Measurements from ENCODE around the gene SLC9A3.

SLC9A3 gene

GRCh38 chr5:501105-501830 lies 23.0 kb downstream of the SLC9A3 start:
- Mint-ChIP-seq H3K4me3 (no peak overlapping the region), H3K9me3 (no peaks in the 10 kb centered on the region), H3K4me1 (ENCODE audit: low read depth) (no peaks in the 10 kb centered on the region), H3K27ac (no peak overlapping the region), H3K27me3 (ENCODE audit: low read depth) (peaks cover 4% of the 10 kb centered on the region), H3K36me3 (ENCODE audit: low read depth) (no peaks in the 10 kb centered on the region)

GRCh38 chr5:500491-500890 lies 23.8 kb downstream of the SLC9A3 start:
- Mint-ChIP-seq H3K9me3 (no peaks in the 10 kb centered on the region), H3K27me3 (ENCODE audit: low read depth) (peaks cover 4% of the 10 kb centered on the region)

GRCh38 chr5:499233-500209 lies 24.7 kb downstream of the SLC9A3 start:
- Mint-ChIP-seq H3K4me3 (no peak overlapping the region), H3K27ac (no peak overlapping the region), H3K36me3 (ENCODE audit: low read depth) (no peaks in the 10 kb centered on the region), H3K27me3 (ENCODE audit: low read depth) (peaks cover 4% of the 10 kb centered on the region), H3K4me1 (ENCODE audit: low read depth) (no peaks in the 10 kb centered on the region), H3K9me3 (no peaks in the 10 kb centered on the region)

More at GRCh38 chr5:500491-500890, 23.8 kb downstream of the SLC9A3 start:
- Mint-ChIP-seq H3K36me3 (ENCODE audit: low read depth) (no peaks in the 10 kb centered on the region), H3K4me3 (no peak overlapping the region), H3K27ac (no peak overlapping the region), H3K4me1 (ENCODE audit: low read depth) (no peaks in the 10 kb centered on the region)

- no peak overlapping the region for H3K4me3 Mint-ChIP-seq
These were observed 26.3 kb downstream of the SLC9A3 start for GRCh38 chr5:497871-498509.

GRCh38 chr5:497090-497700 lies 27.1 kb downstream of the SLC9A3 start:
- H3K27ac Mint-ChIP-seq: no peak overlapping the region
- H3K4me3 Mint-ChIP-seq: no peak overlapping the region
- H3K9me3 Mint-ChIP-seq: no peaks in the 10 kb centered on the region
- H3K4me1 Mint-ChIP-seq (ENCODE audit: low read depth): no peaks in the 10 kb centered on the region
- peaks cover 4% of the 10 kb centered on the region for H3K27me3 Mint-ChIP-seq (ENCODE audit: low read depth)
- no peaks in the 10 kb centered on the region for H3K36me3 Mint-ChIP-seq (ENCODE audit: low read depth)

More at GRCh38 chr5:497871-498509, 26.3 kb downstream of the SLC9A3 start:
- Mint-ChIP-seq H3K4me1 (ENCODE audit: low read depth) (no peaks in the 10 kb centered on the region), H3K36me3 (ENCODE audit: low read depth) (no peaks in the 10 kb centered on the region), H3K9me3 (no peaks in the 10 kb centered on the region), H3K27ac (no peak overlapping the region), H3K27me3 (ENCODE audit: low read depth) (peaks cover 4% of the 10 kb centered on the region)

- H3K27ac Mint-ChIP-seq: no peak overlapping the region
- no peaks in the 10 kb centered on the region for H3K9me3 Mint-ChIP-seq
- no peak overlapping the region for H3K4me3 Mint-ChIP-seq
- peaks cover 4% of the 10 kb centered on the region for H3K27me3 Mint-ChIP-seq (ENCODE audit: low read depth)
- H3K36me3 Mint-ChIP-seq (ENCODE audit: low read depth): no peaks in the 10 kb centered on the region
- no peaks in the 10 kb centered on the region for H3K4me1 Mint-ChIP-seq (ENCODE audit: low read depth)
These were observed 28.2 kb downstream of the SLC9A3 start for GRCh38 chr5:496028-496427.

GRCh38 chr5:494667-495255 lies 29.5 kb downstream of the SLC9A3 start:
- Mint-ChIP-seq H3K4me1 (ENCODE audit: low read depth) (no peaks in the 10 kb centered on the region), H3K9me3 (no peaks in the 10 kb centered on the region), H3K36me3 (ENCODE audit: low read depth) (no peaks in the 10 kb centered on the region), H3K27me3 (ENCODE audit: low read depth) (peaks cover 4% of the 10 kb centered on the region), H3K27ac (no peak overlapping the region), H3K4me3 (no peak overlapping the region)

GRCh38 chr5:493758-494157 lies 30.5 kb downstream of the SLC9A3 start:
- H3K9me3 Mint-ChIP-seq: no peaks in the 10 kb centered on the region
- no peaks in the 10 kb centered on the region for H3K36me3 Mint-ChIP-seq (ENCODE audit: low read depth)
- no peak overlapping the region for H3K27ac Mint-ChIP-seq
- peaks cover 4% of the 10 kb centered on the region for H3K27me3 Mint-ChIP-seq (ENCODE audit: low read depth)
- no peak overlapping the region for H3K4me3 Mint-ChIP-seq
- no peaks in the 10 kb centered on the region for H3K4me1 Mint-ChIP-seq (ENCODE audit: low read depth)

- Mint-ChIP-seq H3K4me3 (no peak overlapping the region), H3K4me1 (ENCODE audit: low read depth) (no peaks in the 10 kb centered on the region), H3K27me3 (ENCODE audit: low read depth) (peaks cover 3% of the 10 kb centered on the region), H3K27ac (no peak overlapping the region), H3K36me3 (ENCODE audit: low read depth) (no peaks in the 10 kb centered on the region), H3K9me3 (no peaks in the 10 kb centered on the region)
These were observed 31.0 kb downstream of the SLC9A3 start for GRCh38 chr5:493119-493701.

GRCh38 chr5:492314-492893 lies 31.8 kb downstream of the SLC9A3 start:
- Mint-ChIP-seq H3K27ac (no peak overlapping the region), H3K9me3 (no peaks in the 10 kb centered on the region), H3K4me3 (no peak overlapping the region), H3K36me3 (ENCODE audit: low read depth) (no peaks in the 10 kb centered on the region), H3K27me3 (ENCODE audit: low read depth) (no peaks in the 10 kb centered on the region), H3K4me1 (ENCODE audit: low read depth) (no peaks in the 10 kb centered on the region)

GRCh38 chr5:491856-492155 lies 32.4 kb downstream of the SLC9A3 start:
- no peaks in the 10 kb centered on the region for H3K36me3 Mint-ChIP-seq (ENCODE audit: low read depth)
- no peak overlapping the region for H3K27ac Mint-ChIP-seq
- H3K4me3 Mint-ChIP-seq: no peak overlapping the region
- H3K4me1 Mint-ChIP-seq (ENCODE audit: low read depth): no peaks in the 10 kb centered on the region
- H3K27me3 Mint-ChIP-seq (ENCODE audit: low read depth): no peaks in the 10 kb centered on the region
- no peaks in the 10 kb centered on the region for H3K9me3 Mint-ChIP-seq

GRCh38 chr5:491119-491855 lies 33.0 kb downstream of the SLC9A3 start:
- Mint-ChIP-seq H3K4me3 (no peak overlapping the region), H3K9me3 (no peaks in the 10 kb centered on the region), H3K27ac (no peak overlapping the region), H3K27me3 (ENCODE audit: low read depth) (no peaks in the 10 kb centered on the region), H3K36me3 (ENCODE audit: low read depth) (no peaks in the 10 kb centered on the region), H3K4me1 (ENCODE audit: low read depth) (no peaks in the 10 kb centered on the region)
